GM18498 (cell line): Measurements from ENCODE around the gene POLK.
"Not testable (repeated sequence)": the region's sequence is repeated elsewhere in the genome, so short reads cannot be mapped to it uniquely, and the experiment has no call there.

ENCODE experiments used
- ATAC-seq: cut with Tn5 transposase; IDR thresholded peaks from one replicate; pipeline ENCODE4 v1.9.1; 2021; ENCODE audit warnings: mild to moderate bottlenecking, moderate library complexity; ENCODE audit not compliant: unreplicated experiment

POLK gene

DNA sequence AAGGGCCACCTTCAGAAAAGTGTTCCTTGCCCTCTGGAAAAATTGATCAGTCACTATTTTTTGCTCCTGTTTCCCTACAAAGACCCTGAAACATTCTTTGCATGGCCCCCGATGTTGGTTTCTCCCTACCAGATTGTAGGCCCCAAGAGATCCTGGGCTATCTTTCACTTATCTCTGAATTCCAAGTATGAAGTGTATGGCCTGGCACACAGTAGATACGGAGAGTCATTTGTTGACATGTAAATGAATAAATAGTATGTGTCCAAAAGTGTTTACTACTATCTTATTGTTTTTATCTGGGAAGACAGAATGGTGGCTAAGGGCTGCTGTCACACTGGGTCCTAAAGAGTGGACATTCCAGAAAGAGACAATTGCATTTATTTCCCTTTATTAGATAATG, 92.1 kb downstream of the POLK start:
- no peak for ATAC-seq

DNA sequence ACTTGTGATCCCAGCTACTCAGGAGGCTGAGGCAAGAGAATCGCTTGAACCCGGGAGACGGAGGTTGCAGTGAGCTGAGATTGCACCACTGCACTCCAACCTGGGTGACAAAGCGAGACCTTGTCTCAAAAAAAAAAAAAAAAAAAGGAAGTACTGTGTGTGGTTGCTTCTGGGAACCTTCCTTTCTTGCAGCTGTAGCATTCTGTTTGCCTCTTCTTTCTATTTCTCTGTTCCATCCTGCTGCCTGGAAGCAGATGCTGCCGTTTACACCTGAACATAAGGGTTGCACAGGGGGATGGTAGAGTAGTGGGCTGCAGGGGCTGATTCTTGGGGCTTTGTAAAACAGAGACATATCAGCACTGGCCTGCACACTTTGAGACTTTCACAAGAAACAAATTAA, 95.7 kb downstream of the POLK start:
- not testable (repeated sequence) for ATAC-seq

DNA sequence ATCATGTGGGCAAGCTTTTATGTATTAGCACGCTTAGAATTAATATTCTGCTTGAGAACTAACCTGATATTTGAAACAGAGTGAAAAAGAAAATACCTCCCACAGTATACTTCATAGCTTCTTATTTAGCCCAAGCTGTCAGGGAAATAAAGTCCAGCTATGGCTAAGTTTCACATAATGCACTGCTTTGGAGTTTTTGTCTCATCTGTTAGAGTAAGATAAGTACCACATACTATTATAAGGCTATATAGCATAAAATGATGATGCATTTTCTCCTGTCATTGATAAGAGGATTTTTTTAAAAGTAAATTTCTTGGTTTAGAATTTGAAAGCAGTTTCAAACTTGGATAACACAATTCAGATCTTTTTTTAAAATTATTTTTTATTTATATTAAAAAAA, 97.2 kb downstream of the POLK start:
- no peak for ATAC-seq

DNA sequence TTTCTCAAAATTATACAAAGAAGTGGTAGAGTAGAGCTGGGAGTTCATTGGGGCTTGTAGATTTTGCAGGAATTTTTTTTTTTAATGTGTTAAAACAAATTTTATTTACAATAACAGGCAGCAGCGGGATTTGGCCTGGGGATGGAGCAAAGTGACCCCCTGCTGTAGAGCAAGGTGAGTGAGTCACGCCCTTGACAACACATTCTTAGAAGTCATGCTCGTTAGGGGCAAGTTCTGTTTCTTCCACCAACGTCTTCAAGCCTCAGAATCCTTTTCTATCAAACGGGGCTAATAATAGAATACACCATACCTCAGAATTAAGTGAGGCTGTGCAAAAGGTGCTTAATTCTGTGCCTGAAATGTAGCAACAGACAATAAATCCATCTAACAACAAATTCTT, 98.5 kb downstream of the POLK start:
- ATAC-seq, result no peak

DNA sequence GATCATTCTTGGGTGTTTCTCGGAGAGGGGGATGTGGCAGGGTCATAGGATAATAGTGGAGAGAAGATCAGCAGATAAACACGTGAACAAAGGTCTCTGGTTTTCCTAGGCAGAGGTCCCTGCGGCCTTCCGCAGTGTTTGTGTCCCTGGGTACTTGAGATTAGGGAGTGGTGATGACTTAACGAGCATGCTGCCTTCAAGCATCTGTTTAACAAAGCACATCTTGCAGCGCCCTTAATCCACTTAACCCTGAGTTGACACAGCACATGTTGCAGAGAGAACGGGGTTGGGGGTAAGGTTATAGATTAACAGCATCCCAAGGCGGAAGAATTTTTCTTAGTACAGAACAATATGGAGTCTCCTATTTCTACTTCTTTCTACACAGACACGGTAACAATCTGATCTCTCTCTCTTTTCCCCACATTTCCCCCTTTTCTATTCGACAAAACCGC, 99.2 kb downstream of the POLK start:
- not testable (repeated sequence) for ATAC-seq

DNA sequence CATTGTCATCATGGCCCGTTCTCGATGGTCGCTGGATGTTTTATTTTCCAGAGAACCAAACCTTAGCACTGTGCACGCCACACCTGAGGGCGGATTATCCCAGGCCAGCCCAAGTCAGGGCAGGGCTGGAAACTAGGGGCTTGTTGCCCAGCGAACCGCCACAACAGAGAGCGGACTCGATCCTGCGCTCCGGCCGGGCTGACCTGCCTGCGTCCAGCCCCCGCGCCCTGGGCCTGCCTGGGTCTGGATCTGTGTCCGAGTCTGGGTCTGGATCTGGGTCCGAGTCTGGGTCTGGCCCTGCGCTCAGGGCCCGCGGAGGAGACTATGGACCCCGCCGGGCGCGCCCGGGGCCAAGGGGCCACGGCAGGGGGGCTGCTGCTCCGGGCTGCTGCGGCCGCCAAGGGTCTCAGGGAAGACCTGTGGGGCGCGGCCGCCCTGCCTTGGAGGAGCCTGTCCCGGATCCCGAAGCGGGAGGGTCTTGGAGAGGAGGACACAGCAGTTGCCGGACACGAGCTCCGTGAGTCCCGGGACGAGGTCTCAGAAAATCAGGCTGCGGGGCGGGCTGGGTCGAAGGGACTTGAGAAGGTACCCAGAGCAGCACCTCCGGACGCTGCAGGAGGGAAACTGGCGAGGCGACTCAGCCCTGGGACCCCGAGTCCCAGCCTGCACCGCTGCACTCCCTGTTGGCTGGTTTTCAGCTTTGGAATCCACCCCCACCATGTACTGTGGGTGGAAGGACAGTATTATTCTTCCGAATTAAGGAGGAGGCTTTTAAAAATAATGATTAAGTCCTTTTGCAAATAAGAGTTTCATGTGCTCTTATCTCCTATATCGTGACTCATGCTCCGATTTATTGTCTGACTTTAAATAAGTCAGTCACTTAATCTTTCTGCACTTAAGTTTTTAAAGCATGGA, 99.9 kb downstream of the POLK start, which contains the start of gene ANKDD1B:
TSS of gene ANKDD1B (plus strand) at position 143 of the 915 bp plus-strand sequence. CDS start at position 325, 182 bp downstream.
- no peak for ATAC-seq

DNA sequence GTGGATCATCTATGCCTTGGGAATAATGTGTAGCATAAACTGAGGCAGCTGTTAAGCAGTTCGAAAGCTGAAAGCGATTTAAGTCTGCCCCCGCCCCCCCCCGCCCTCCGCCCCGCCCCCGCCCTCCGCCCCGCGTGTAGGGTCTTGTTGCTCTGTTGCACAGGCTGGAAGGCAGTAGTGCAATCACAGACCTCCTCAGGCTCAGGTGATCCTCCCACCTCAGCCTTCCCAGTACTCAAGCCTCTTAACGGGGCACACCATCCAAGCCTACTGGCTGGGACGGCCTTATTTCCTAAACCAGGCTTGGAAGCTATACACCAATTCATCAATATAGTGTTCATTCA, 100.5 kb downstream of the POLK start:
- ATAC-seq, result no peak

DNA sequence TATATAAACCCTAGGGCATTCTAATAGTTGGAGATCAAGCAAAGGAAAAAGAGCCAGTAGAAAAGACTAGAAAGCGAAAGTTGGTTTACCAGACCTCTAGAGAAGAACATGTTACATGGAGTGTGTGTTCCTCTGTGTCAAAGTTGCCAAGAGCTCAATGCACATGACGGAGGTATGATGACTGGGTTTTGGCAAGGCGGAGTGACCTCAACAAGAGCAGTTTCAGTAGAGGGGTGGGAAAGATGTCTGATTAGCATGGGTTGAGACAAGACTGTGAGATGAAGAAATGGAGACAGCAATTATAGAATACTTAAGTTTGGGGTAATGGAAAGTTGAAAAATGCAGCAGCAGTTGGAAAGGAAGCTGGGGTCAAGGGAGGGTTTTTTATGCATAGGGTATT, 101.2 kb downstream of the POLK start:
- ATAC-seq, result no peak

DNA sequence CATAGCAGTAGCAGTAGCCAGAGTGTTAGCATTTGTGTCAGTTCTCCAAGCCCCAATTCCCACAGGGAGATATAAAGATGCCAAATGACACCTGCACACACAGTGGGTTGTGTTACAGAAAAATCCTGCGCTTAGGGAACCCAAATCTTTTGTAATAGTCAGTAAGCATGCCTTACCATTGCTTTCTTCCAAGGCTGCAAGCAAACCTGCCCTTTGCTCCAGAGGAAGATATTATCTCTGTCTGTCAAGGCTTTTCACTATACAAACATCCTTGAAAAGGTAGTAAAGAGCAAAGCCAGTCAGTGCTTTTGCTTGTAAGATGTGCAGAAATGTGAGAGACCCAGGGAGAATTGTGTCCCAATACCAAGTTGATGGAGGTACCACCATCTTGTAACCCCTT, 102.5 kb downstream of the POLK start:
- no peak for ATAC-seq

DNA sequence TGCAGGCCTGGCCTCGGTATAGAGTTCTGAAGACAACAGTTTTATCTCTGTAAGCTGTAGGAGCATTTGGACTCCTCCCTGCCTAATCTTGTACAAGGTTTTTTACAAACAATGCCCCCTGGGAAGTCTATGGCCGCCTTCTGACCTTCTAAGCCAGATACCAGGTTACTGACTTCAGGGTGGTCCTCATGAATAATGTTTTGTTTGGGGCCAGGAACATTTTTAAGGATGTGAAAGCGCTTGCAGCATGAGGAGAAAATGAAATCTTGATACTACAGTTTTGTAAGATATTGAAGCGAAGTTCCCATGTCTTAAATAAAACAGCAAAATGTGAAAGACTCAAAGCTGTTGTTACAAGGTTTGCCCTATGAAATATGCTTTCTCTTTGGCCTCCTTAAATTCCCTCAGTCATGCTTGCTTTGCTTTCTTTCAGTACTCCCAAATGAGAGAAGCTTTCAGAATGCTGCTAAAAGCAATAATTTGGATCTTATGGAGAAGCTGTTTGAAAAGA, 104.7 kb downstream of the POLK start:
- ATAC-seq, result no peak

DNA sequence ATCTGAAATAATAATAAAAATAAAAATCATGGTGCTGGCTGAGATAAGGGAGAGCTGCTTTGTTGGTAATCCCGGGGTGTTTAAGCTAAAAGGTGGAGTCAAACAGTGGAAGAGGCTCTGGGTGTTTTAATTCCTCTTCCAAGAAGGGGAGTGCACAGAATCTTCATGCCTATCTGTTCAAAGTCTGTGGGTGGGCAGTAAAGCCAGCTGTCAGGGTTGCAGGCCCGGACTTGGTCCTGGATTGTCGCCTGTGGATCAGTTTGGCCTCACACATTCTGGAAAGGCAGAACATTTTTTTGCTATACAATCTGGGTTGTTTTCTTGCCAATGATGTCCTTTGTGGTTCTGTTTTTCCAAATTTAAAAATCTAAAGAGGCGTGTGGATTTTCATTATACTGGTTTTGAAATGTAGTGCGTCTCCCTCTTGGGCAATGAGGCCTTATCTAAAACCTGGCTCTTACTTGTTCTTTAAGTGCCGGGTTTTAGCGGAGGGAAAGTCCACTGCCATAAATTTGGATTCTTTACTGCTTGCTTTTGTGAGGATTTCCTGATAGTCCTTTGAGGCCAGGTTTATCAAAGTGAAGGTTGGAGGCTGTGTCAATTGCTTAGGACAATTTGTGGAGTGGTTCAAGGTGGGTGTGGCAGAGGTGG, 105.4 kb downstream of the POLK start:
- ATAC-seq, result no peak

DNA sequence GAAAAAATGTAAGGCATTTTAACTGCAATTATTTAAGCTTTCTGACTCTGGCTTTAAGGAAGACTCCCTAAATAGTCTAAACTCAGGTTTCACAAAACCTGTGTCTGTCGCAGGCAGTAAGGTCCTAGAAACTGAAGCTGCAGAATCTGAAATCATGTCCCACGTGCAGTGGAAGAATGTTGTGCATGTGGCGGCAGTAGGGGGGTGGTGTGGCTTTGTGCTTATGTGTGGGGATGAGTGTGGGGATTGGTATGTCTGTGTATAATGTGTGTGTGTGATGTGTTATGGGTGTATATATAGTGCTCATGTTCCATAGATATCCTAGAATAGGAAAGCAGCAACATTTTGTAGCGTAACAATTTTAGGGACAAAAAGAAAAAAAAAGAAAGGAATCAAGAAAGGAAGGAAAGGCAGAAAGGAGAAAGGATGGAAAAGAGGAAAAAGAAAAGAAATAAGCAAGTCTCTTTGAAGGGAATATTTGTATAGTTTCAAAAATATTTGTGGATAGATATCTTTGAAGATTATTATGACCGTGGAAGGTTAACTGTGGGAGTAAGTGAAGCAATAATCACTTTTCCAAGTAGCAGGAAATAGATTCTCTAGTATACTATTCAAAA, 106.2 kb downstream of the POLK start:
- no peak for ATAC-seq

DNA sequence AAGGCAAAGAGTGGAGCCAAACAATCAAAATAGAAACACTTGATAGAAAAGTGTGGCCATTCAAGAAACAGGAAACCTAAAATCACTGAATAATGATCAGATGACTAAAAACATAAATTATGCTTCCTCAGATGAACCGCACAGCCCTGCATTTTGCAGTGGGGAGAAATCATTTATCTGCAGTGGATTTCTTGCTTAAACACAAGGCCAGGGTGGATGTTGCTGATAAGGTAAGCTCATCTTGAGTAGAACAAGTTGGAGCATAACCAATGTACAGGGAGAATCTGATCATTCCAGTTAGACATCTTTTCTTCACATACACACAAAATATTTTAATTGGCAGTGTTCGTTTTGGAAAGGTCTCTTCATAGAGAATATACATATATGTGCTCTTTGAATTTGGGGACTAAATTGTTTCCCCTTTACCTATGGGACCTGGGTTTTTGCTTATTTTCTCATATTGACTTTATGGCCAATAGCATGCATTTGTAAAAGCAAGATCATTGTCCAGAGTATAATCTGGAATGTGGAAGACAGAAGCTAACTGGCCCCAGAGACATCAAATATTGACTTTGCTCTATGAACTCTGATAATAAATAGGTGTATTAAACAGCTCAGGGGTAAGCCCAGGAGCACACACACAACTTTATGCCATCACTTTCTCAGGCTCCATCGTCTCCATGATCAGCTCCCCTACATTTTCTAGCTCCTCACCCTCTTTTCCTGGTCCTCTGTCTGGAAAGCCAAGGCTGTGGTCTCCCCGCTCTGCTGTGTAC, 108.7 kb downstream of the POLK start:
- ATAC-seq, result no peak

DNA sequence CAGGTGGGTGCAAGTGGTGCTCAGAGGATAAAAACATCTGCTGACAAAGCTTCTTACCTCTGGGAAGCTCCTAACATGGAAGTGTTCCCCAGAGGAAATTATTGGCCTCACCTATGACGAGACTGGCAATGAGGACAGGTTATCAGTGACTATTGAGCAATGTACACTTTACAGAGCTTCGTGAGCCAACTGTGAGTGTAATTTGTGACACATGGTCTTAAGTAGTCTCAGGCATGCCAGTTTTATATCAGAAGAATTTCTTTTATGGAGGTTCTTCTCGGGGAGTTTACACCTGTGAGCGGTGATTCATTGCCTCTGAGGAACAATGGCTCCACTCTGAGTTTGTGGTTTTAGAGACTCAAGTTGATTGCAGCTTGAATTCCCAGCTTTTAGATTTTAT, 110.9 kb downstream of the POLK start:
- no peak for ATAC-seq

DNA sequence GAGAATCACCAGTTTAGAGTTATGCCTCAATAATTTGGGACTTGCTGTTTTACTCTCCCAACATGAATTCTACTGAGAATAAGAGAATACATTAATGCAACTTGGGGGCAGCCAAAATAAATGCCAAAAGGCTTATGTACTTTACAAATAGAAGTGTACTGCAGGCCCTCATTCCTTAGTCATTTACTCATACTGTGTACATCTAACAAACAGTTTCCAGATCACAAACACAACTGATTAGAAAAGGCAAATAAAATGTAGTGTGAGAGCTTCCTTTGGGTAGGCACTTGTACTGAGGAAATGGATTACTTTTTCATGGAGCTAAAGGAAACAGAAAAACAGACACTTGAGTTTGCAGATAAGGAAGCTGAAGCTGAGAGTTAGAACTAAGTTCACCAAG, 112.2 kb downstream of the POLK start:
- no peak for ATAC-seq

DNA sequence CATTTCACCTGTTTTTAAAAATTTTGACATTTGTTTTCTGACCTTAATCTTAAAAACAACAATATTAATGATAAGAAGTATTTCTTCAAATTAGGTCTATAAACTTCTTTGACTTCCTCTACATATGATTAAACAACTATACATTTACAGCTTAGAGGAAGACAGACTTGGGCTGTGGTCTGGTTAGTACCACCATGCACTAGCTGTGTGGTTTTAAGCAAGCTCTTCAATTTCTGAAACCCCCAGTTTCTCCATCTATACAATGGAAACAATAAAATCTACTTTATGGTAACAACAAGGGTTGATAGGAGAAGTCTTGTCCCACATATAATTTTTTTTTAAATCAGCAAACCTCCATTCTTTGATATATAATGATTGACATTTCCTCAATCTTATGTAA, 115.3 kb downstream of the POLK start:
- ATAC-seq, result no peak

DNA sequence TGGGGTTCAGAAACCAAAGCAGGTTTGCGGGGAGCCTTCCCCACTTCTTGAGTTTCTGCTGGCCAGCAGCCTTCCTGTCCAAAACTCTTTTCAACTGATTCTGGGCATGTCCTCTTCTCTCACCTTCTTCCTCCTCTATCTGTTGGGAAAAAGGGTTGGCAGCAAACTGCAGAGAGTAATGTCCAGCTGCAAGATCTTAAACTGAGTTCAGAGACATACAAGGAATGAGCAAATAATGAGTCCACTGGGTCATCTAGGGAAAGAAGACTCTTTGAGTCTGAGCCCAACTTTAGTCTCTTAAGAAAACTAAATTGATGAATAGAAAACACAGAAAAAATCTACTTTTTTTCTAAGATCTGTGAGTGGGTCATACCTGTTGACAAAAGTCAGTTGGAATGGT, 116.1 kb downstream of the POLK start:
- ATAC-seq, result no peak

DNA sequence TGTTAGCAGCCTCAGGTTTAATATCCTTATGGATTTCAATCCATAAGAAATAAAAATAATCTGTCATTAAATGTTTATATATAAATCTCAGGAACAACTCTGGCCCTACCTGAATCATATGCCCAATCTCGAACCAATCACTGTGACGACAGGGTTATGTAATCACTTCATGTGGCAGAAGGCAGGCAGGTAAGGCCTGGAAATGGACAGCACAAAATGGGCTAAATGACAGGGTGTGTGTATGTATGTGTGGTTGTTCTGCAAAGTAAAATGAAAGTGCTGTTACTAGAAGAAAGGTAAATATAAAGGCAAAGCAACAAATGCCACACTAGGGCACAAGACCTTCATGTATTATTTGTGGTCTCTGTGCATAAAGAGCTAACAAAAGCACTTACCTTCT, 119.2 kb downstream of the POLK start:
- no peak for ATAC-seq

DNA sequence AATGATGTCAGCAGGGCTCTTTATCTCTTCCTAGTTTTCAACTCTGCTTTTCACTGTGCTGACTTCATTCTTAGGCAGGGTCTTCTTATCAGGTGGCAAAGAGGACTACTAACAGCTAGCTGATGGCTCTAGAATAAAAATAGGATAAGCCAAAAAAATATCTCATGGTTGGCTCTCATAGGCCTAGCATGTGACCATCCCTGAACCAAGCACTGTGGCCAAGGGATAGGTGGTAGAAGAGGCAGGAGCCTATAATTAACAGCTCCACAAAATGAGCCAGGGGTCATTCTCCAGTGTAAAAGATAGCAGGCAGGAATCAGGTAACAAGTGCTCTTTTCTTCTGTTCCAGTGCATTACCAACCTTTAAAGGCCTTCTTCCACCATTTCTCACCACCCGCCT, 120.6 kb downstream of the POLK start:
- no peak for ATAC-seq

DNA sequence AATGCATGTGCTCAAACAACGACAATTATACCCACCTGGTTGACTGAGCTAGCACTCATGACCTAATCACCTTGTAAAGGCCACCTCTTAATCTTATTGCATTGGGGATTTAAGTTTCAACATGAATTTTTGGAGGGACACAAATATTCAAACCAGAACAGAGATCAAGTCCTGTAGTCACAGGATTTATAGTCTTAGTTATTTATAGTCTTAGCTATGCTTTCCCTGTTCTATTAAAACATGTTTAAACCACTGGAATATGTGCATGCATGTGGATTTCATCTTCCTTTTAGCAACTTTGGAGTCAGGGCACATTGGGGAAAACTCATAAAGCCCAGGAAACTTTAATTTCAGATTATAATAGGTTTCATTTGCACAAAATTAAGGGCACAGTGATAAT, 126.3 kb downstream of the POLK start:
- no peak for ATAC-seq
